HG02938 (cell line): Measurements from ENCODE around the gene MT1G.
A peak's percentile ranks its signal among the peaks of the same experiment; 100 is the strongest.
"Not testable (repeated sequence)": the region's sequence is repeated elsewhere in the genome, so short reads cannot be mapped to it uniquely, and the experiment has no call there.

Experiments used
- ATAC-seq: cut with Tn5 transposase; IDR thresholded peaks from one replicate; pipeline ENCODE4 v1.9.1; 2021; ENCODE audit warnings: mild to moderate bottlenecking, moderate library complexity; ENCODE audit not compliant: unreplicated experiment

Gene MT1G

GRCh38 chr16:56637814-56638750 is 29.8 kb downstream of the MT1G start, which contains the start of gene MT1A:
Gene MT1A, plus strand, starts transcription at chr16:56638666. Its CDS starts 73 bp downstream, at chr16:56638739.
- no peak for ATAC-seq

- ATAC-seq: no peak
Measured at GRCh38 chr16:56636616-56637413, 31.1 kb downstream of the MT1G start.

- no peak for ATAC-seq
Measured at GRCh38 chr16:56635441-56635967, 32.4 kb downstream of the MT1G start.

GRCh38 chr16:56634715-56635440 is 33.0 kb downstream of the MT1G start:
- no peak for ATAC-seq

- ATAC-seq: no peak
Measured at GRCh38 chr16:56633535-56633934, 34.3 kb downstream of the MT1G start.

- no peak for ATAC-seq
Measured at GRCh38 chr16:56632848-56633365, 35.0 kb downstream of the MT1G start.

- ATAC-seq: no peak
Measured at GRCh38 chr16:56632156-56632847, 35.6 kb downstream of the MT1G start, which contains the start of gene MT1M. Gene MT1M, plus strand, starts transcription at chr16:56632659. Its CDS starts 73 bp downstream, at chr16:56632732.

- no peak for ATAC-seq
Measured at GRCh38 chr16:56631832-56632155, 36.1 kb downstream of the MT1G start.

- ATAC-seq: no peak
Measured at GRCh38 chr16:56631197-56631596, 36.7 kb downstream of the MT1G start.

- peak; percentile 62 for ATAC-seq
Measured at GRCh38 chr16:56630134-56630533, 37.7 kb downstream of the MT1G start.

- ATAC-seq: no peak
Measured at GRCh38 chr16:56629531-56629930, 38.3 kb downstream of the MT1G start.

- no peak for ATAC-seq
Measured at GRCh38 chr16:56628486-56629350, 39.1 kb downstream of the MT1G start.

- ATAC-seq: no peak
Measured at GRCh38 chr16:56626685-56627084, 41.2 kb downstream of the MT1G start.

GRCh38 chr16:56625943-56626654 is 41.8 kb downstream of the MT1G start:
- no peak for ATAC-seq

- peak; percentile 57 for ATAC-seq
Measured at GRCh38 chr16:56625140-56625942, 42.5 kb downstream of the MT1G start, which contains the start of gene MT1E. Gene MT1E, plus strand, starts transcription at chr16:56625781. Its CDS starts 71 bp downstream, at chr16:56625852.

GRCh38 chr16:56623637-56624036 is 44.2 kb downstream of the MT1G start:
- no peak for ATAC-seq

- ATAC-seq: not testable (repeated sequence)
Measured at GRCh38 chr16:56623184-56623583, 44.7 kb downstream of the MT1G start.
